GM18867 (cell line): ENCODE data around the gene IGFBP7.
A peak's percentile ranks its signal among the peaks of the same experiment; 100 is the strongest.

Source experiments
- ATAC-seq: cut with Tn5 transposase; IDR thresholded peaks from one replicate; pipeline ENCODE4 v1.9.1; 2021; ENCODE audit warnings: mild to moderate bottlenecking, moderate library complexity; ENCODE audit not compliant: unreplicated experiment

Gene IGFBP7

GRCh38 chr4:57098415-57098814 is 11.8 kb downstream of the IGFBP7 start:
- no peak for ATAC-seq

DNA sequence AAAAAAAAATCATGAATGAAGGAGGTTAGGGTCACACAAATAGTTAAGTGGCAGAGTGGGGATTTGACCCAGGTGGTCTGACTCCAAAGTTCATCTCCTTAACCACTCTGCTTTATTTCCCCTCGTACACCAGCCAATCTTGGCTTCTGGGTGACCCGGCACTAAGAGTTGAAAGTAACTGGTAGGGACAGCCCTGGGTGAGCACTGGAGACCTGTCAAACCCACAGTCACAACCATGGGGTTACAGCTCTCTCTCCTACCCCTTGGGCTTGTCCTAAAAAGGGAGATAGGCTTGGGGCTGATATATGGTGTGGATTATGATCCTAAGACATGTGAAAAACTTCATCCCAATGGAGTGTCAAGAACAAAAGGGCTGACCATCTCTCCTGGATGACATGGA is 12.5 kb downstream of the IGFBP7 start:
- ATAC-seq = no peak

DNA sequence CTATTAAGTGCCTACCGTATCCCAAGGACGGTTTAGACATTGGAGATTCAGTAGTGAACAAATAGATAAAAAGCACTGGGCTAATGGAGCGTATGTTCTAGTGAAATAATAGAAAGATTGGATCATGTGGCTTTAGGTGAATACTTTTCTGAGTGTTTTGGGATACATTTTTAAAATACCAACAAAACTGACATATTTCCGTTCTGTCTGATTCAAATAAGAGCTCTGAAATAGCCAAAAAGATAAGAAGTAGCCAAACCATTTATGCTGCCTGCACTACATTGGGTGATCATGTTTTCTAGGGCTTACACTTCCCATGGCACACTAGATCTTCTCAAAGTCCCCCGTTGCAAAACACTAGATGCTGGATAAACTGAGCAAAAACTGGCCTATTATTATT is 14.2 kb downstream of the IGFBP7 start:
- ATAC-seq = no peak

GRCh38 chr4:57095245-57095644 is 14.9 kb downstream of the IGFBP7 start:
- ATAC-seq = no peak

DNA sequence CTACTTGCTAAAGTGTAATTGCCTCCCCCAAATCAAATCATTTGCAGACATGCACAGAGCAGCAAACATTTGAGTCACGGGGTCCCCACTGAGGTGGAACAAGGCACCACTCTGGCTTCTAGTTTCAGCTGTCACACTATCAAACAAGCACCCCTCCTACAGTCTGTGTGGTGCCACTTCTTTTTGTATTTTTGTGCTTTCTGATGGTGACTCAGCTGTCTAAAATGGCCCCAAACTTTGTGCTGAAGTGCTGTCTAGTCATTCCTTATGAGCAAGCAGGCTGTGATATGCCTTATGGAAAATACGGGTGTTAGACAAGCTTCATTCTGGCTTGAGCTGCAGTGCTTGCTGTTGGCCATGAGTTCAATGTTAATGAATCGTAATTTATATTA is 15.4 kb downstream of the IGFBP7 start:
- ATAC-seq = no peak

- no peak for ATAC-seq
These were observed 16.0 kb downstream of the IGFBP7 start for GRCh38 chr4:57093845-57094831.

DNA sequence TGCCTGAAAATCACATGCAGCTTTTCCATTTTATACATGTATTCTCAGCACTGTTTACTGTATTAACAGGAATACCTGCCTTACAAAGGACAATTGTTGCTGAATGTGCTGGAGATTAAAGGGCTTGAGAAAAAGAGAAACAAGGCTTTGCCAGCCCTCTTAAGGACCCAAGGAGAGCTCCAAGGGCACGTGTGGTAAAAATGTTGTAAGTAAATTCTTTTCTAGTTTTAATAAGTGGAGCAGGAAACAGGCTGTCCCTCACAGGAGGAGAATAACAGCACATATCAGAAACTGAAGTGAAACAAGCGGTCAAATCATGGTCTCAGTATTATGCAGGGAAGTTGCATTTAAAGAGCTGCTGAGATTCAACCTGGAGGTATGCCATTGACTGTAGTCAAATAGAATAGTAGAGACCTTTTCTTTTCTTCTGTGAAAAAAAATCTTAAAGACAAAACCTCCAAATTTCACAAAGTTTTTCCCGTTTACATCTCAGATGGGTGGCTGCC is 18.5 kb downstream of the IGFBP7 start:
- ATAC-seq = peak; percentile 68

- no peak for ATAC-seq
These were observed 20.1 kb downstream of the IGFBP7 start for GRCh38 chr4:57090079-57090478.

- no peak for ATAC-seq
These were observed 20.6 kb downstream of the IGFBP7 start for GRCh38 chr4:57089549-57089948.

- ATAC-seq = no peak
These were observed 24.0 kb downstream of the IGFBP7 start for GRCh38 chr4:57086031-57086723.

- peak; percentile 55 for ATAC-seq
These were observed 24.9 kb downstream of the IGFBP7 start for GRCh38 chr4:57085278-57085677.

- no peak for ATAC-seq
These were observed 25.8 kb downstream of the IGFBP7 start for GRCh38 chr4:57084360-57084759.

- ATAC-seq = no peak
These were observed 27.1 kb downstream of the IGFBP7 start for GRCh38 chr4:57083090-57083489.

DNA sequence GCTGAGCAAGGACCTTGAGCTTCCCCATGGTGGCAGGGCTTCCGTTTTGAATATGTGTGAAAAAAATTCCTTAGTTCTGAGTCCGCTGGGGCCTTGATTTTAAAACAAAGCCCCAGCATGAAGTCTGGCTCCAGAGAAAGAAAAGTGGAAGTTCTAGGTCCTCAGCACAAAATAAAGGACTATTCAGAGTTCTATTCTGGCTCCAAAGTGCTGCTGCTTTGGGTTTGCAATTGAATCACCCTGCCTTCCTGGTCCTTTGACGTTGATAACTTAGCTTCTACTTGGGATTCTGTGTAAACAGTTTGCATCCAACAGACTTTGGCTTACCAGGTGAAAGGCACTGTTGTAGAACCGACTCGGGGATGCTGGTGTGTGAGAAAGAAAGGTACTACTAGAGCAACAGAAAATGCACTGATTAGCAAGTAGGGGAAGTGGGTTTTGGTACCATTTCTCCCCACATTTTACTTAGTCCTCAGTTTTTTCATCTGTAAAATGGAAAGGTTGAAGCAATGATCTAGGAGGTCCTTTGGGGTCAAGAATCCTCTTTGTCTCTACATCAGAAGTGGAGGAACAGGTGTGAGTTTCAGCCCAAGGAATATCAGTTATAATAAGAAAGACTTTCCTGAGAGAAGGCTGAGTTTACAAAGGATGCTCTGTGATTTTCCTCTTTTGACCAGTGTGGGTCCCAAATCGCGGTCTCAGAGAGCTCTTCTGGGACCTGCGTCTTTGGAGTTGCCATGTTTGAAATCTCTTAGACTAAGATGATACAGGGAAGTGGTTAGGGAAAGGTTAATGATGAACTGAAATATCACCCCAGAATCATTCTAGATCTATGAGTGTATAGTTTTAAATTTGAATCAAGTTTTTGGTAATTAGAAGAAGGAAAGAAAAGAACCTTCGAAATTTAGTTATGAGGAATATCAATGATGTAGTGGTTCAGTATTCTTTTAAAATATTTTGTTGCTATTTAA is 28.2 kb downstream of the IGFBP7 start:
- ATAC-seq = no peak

- ATAC-seq = no peak
These were observed 29.2 kb downstream of the IGFBP7 start for GRCh38 chr4:57080781-57081650.

DNA sequence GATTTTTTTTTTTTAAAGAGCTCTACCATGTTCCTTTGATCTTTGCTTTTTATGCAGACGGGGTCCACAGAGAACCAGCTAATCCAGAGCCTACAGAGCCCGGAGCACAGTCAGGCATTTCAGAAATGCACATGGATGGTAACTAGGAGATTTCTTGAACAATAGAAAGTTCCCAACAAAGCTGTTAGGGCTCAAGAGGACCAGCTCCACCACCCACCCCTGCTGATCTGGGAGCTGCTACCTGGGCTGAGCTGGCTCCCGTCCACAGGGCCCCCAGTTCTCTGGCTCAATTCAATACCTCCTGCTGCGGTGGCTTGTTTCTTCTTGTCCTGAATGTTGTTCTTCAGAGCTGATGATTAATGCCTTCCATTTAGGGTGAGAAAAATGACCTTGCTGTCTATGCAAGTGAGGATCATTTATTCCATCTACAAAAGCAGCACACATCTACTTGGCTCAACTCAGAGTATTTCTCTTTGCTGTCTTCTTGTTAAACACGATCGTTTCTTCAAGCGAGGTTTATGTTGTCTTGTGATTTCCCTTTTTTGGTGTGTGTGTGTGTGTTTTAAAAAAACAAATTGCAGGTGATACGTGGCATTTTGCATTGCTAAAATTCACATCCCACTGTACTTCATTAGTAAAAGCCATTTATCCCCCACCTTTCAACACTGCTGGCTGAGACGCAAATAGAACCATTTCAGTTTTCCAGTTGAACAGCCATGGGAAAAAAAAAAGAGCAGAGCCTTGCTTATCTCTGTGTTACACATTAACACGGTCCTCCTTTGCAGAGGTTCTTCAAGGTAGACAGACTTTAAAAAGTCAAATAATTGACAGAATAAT is 31.3 kb downstream of the IGFBP7 start:
- no peak for ATAC-seq

GRCh38 chr4:57077550-57078343 is 32.4 kb downstream of the IGFBP7 start:
- no peak for ATAC-seq

DNA sequence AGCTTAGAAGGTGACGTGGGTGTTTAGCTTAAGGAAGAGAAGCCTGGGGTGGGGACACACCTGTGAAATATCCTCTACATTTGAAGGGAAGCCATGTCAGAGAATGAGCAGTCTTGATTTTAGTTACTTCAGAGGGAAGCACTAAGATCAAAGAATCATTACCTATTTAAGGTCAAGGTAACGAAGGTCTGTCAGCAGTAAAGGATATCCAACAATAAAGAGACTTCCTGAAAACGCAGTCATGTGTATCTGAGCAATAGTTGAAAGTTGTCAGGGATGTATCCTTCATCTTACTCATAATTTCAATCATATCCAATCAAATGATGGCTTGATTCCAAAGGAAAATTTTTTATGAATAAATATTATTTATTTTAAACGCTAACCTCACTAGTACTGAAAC is 33.5 kb downstream of the IGFBP7 start:
- no peak for ATAC-seq
